ENCODE results near the gene RUFY3. TPM values are rescaled to one million over a fixed set of nuclear protein-coding genes. Genes with fewer than 3 reads are reported as not detected.

RUFY3 gene
- total and polyA plus RNA-seq, 2 of the 13 experiments (the other 11 are each of a cell fraction or from before 2014, with no cell fraction given): 17.9 to 25.3 TPM

GRCh38 chr4:70687821-70688794 lies 33.7 kb upstream of the RUFY3 start, which contains the start of gene UTP3 (continued):
- no peak for TF ChIP-seq ZNF530 (CRISPR knock-in tag; IDR thresholded peaks at IDR 0.05; ENCODE audit: low read depth)
- TF ChIP-seq ZFP37 (CRISPR knock-in tag; IDR thresholded peaks at IDR 0.05; ENCODE audit: borderline replicate concordance): no peak

- Histone ChIP-seq H3K79me2 (ENCODE audit: insufficient read depth, low read length) (peaks cover 29% of the 10 kb centered on the region), H3K9me3 (ENCODE audit: low read length) (no peaks in the 10 kb centered on the region), H3K4me2 (ENCODE audit: low read depth, low read length) (peak overlapping the region; percentile 82), H3K36me3 (replicated peaks in 1 of 2; ENCODE audit: control insufficient read depth in 1 of 2, insufficient read depth in 2 of 2, low read length in 2 of 2) (no peaks in the 10 kb centered on the region), H3K9ac (ENCODE audit: insufficient read depth, low read depth, low read length) (peak overlapping the region; percentile 83), H3K27me3 (ENCODE audit: control insufficient read depth in 1 of 2, insufficient read depth in 2 of 2, low read length in 2 of 2) (no peaks in the 10 kb centered on the region; a peak in 1 of 5 replicates), H2AFZ (ENCODE audit: low read length) (no peak overlapping the region), H3K4me3 (replicated peaks in 1 of 3; ENCODE audit: insufficient read depth in 1 of 3, low read depth in 2 of 3, low read length in 3 of 3) (peak overlapping the region; percentile 83 to 94 (median 86)), H3K4me1 (ENCODE audit: insufficient read depth, low read length) (peaks cover 25% of the 10 kb centered on the region), H3K27ac (ENCODE audit: extremely low read length, insufficient read depth, low read length) (peak overlapping the region; percentile 86), H4K20me1 (ENCODE audit: insufficient read depth, low read length) (no peaks in the 10 kb centered on the region)
- no TSS peak for BruUV-seq (replicated peaks)
- intact Hi-C loops (cut with micrococcal nuclease; ENCODE audit: unreplicated experiment) (loop anchor here (1.0 to 10.0 kb wide), 5 partner anchors 15 to 216 kb away; partner anchors contain the start of gene MOB1B), in situ Hi-C loops (cut with HindIII; ENCODE audit: extremely low pct_ligation_motif_present, low pct_unique_long_range_greater_than_20kb) (no loop called here)
- FAIRE-seq (no peak), ATAC-seq (peak; percentile 13), DNase-seq (ENCODE audit: low spot score) (no peak)
- CTCF ChIA-PET (ENCODE audit: low intra/inter-chr PET ratio, low total read pairs): interaction anchor here (1.6 kb wide), 1 partner anchor 37 kb away, joined by 8 read pairs; no protein-coding TSS in a partner anchor
- WGBS (ENCODE audit: low lambda C conversion rate): under 1% methylated on average over 19 of the region's 19 CpGs
- POLR2A ChIA-PET: interaction anchor here (0.8 to 6.8 kb wide), 2 partner anchors 11 to 15 kb away, joined by 3 to 75 read pairs; no protein-coding TSS in a partner anchor
- TF ChIP-seq MAX (IDR thresholded peaks at IDR 0.05) (no peak), ZNF263 (CRISPR knock-in tag; IDR thresholded peaks at IDR 0.05) (peak; percentile 83), PHB2 (IDR thresholded peaks at IDR 0.05; ENCODE audit: partially characterized antibody) (no peak), ZNF709 (CRISPR knock-in tag; IDR thresholded peaks at IDR 0.05) (no peak), ATF4 (CRISPR knock-in tag; IDR thresholded peaks at IDR 0.05) (no peak), ZNF251 (CRISPR knock-in tag; IDR thresholded peaks at IDR 0.05) (no peak), EEA1 (CRISPR knock-in tag; IDR thresholded peaks at IDR 0.05; ENCODE audit: borderline replicate concordance) (0 out of 2 replicates have a peak, but pooled peaks have one; percentile 19), KDM5A (IDR thresholded peaks at IDR 0.05; ENCODE audit: borderline replicate concordance, low read length) (peak; percentile 5; the same call in 1 of the 2 replicates), SIN3A (IDR thresholded peaks at IDR 0.05; ENCODE audit: borderline replicate concordance, low read depth, low read length) (0 out of 2 replicates have a peak, but pooled peaks have one; percentile 27), ZSCAN22 (CRISPR knock-in tag; IDR thresholded peaks at IDR 0.05) (0 out of 2 replicates have a peak, but pooled peaks have one; percentile 7), ZNF280D (CRISPR knock-in tag; IDR thresholded peaks at IDR 0.05) (0 out of 2 replicates have a peak, but pooled peaks have one; percentile 1), ZNF543 (CRISPR knock-in tag; IDR thresholded peaks at IDR 0.05) (no peak), SRSF1 (optimal IDR thresholded peaks at IDR 0.05; ENCODE audit: low read depth, low read length) (peak; percentile 7), ZFP41 (CRISPR knock-in tag; IDR thresholded peaks at IDR 0.05; ENCODE audit: borderline replicate concordance) (0 out of 2 replicates have a peak, but pooled peaks have one; percentile 11)
Measured at GRCh38 chr4:70688795-70689231, 33.0 kb upstream of the RUFY3 start.
